Ishikawa (cell line): ENCODE measurements around the gene CLRN2.

Experiments used
- CEBPB ChIP-seq: IDR thresholded peaks from 2 replicates; pipeline ENCODE4 v1.6.1; 2012
- EGR1 ChIP-seq: IDR thresholded peaks from 2 replicates; pipeline ENCODE4 v1.6.1; 2012
- EP300 ChIP-seq: IDR thresholded peaks from 2 replicates; pipeline ENCODE4 v1.6.1; 2012; ENCODE audit warnings: borderline replicate concordance
- NFIC ChIP-seq: IDR thresholded peaks from 2 replicates; pipeline ENCODE4 v1.6.1; 2012
- RAD21 ChIP-seq: IDR thresholded peaks from 2 replicates; pipeline ENCODE4 v1.6.1; 2012; ENCODE audit warnings: low read depth
- TAF1 ChIP-seq: IDR thresholded peaks from 2 replicates; pipeline ENCODE4 v1.6.1; 2012; ENCODE audit warnings: low read depth, mild to moderate bottlenecking
- YY1 ChIP-seq: IDR thresholded peaks from 2 replicates; pipeline ENCODE4 v1.6.1; 2012; ENCODE audit warnings: low read depth
- TF ChIP-seq, protein P1 (sequence below): IDR thresholded peaks from 2 replicates; pipeline ENCODE4 v1.6.1; 2012; ENCODE audit warnings: low read depth, mild to moderate bottlenecking
- TF ChIP-seq, protein P2 (sequence below): IDR thresholded peaks from 2 replicates; pipeline ENCODE4 v1.6.1; 2012
- TF ChIP-seq, protein P3 (sequence below): IDR thresholded peaks from 2 replicates; pipeline ENCODE4 v1.6.1; 2012

DNA sequence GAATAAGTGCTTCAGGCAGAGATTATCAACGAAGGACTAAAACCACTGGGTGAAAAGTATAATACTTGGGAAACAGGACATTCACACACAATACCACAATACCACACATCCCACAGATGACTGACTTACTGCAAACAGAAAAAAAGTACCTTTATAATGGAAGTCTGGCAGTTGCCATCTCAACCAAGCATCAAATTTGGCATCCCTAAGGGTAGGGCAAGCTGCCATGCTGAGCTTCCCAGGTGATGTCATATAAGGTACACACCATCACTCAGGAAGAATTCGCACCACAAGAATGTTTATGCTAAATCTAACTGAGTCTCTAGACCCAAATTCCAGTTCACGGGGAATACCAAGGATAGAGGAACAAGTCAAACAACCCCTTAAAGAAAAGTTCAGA is 12.2 kb upstream of the CLRN2 start:
- TF ChIP-seq EGR1 (no peak), TAF1 (no peak), YY1 (no peak), CEBPB (no peak), RAD21 (no peak), NFIC (no peak), EP300 (no peak)
- TF ChIP-seq, protein P1, sequence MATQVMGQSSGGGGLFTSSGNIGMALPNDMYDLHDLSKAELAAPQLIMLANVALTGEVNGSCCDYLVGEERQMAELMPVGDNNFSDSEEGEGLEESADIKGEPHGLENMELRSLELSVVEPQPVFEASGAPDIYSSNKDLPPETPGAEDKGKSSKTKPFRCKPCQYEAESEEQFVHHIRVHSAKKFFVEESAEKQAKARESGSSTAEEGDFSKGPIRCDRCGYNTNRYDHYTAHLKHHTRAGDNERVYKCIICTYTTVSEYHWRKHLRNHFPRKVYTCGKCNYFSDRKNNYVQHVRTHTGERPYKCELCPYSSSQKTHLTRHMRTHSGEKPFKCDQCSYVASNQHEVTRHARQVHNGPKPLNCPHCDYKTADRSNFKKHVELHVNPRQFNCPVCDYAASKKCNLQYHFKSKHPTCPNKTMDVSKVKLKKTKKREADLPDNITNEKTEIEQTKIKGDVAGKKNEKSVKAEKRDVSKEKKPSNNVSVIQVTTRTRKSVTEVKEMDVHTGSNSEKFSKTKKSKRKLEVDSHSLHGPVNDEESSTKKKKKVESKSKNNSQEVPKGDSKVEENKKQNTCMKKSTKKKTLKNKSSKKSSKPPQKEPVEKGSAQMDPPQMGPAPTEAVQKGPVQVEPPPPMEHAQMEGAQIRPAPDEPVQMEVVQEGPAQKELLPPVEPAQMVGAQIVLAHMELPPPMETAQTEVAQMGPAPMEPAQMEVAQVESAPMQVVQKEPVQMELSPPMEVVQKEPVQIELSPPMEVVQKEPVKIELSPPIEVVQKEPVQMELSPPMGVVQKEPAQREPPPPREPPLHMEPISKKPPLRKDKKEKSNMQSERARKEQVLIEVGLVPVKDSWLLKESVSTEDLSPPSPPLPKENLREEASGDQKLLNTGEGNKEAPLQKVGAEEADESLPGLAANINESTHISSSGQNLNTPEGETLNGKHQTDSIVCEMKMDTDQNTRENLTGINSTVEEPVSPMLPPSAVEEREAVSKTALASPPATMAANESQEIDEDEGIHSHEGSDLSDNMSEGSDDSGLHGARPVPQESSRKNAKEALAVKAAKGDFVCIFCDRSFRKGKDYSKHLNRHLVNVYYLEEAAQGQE: no peak
- TF ChIP-seq, protein P2, sequence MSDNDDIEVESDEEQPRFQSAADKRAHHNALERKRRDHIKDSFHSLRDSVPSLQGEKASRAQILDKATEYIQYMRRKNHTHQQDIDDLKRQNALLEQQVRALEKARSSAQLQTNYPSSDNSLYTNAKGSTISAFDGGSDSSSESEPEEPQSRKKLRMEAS: no peak
- TF ChIP-seq, protein P3, sequence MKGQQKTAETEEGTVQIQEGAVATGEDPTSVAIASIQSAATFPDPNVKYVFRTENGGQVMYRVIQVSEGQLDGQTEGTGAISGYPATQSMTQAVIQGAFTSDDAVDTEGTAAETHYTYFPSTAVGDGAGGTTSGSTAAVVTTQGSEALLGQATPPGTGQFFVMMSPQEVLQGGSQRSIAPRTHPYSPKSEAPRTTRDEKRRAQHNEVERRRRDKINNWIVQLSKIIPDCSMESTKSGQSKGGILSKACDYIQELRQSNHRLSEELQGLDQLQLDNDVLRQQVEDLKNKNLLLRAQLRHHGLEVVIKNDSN: no peak
